ES-I3 (cell line): Measurements from ENCODE around the gene LRP1.
A peak's percentile ranks its signal among the peaks of the same experiment; 100 is the strongest.

Source experiments
- H3K36me3 ChIP-seq: 2 replicates; pipeline ENCODE4 v1.6.1; 2013; ENCODE audit warnings: mild to moderate bottlenecking, low read length, control low read depth, moderate library complexity; ENCODE audit not compliant: insufficient read depth
- H3K4me1 ChIP-seq: 2 replicates; pipeline ENCODE4 v1.6.1; 2013; ENCODE audit warnings: mild to moderate bottlenecking, control low read depth, low read length; ENCODE audit not compliant: insufficient read depth
- H3K9ac ChIP-seq: 2 replicates; pipeline ENCODE4 v1.6.1; 2013; ENCODE audit warnings: low read depth, mild to moderate bottlenecking, low read length, moderate library complexity
- H3K9me3 ChIP-seq: 2 replicates; pipeline ENCODE4 v1.6.1; 2013; ENCODE audit warnings: mild to moderate bottlenecking, low read length, moderate library complexity; ENCODE audit not compliant: control insufficient read depth, insufficient read depth

The LRP1 gene

DNA sequence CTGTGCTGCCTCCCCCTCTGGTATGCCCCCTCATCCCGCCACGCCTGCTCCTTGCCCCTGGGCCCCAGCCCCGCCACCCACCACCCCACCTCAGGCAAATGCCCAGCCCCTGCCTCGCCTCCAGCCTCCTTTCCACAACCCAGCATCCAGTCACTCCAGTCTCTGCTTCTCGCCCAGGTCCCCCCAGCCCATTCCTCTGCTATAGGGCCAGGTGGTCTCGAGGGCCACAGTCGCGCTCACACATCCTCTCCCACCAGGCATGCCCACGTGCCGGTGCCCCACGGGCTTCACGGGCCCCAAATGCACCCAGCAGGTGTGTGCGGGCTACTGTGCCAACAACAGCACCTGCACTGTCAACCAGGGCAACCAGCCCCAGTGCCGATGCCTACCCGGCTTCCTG, 82.2 kb downstream of the LRP1 start:
- H3K9ac ChIP-seq = no peak overlapping the region
- H3K4me1 ChIP-seq = peaks cover 11% of the 10 kb centered on the region
- peaks cover 6% of the 10 kb centered on the region for H3K36me3 ChIP-seq
- H3K9me3 ChIP-seq = no peaks in the 10 kb centered on the region

DNA sequence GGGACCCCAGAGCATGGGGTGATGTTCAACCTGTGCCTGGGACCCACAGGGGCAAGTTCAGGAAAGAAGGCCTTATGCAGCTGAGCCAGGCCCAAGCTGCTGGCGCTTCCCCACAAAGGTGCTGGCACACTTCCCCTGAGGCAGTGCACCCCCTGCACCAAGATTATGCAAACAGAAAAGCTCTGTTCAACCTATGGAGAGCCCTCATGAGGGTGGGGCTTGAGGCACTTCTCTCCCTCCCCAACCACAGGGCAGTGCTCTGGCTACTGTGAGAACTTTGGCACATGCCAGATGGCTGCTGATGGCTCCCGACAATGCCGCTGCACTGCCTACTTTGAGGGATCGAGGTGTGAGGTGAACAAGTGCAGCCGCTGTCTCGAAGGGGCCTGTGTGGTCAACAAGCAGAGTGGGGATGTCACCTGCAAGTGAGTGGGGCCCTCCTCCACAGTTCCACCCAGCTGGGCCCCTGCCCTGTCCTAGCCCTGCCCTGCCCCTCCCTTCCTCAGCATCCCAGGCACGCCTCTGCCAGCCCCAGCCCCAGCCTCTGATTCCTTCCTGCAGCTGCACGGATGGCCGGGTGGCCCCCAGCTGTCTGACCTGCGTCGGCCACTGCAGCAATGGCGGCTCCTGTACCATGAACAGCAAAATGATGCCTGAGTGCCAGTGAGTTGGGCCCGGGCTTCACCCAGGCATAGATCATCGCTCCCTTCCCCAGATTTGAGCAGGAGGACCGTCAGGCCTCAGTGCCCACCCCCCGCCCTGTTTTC, 82.8 kb downstream of the LRP1 start:
- Histone ChIP-seq H3K36me3 (peaks cover 6% of the 10 kb centered on the region), H3K9me3 (no peaks in the 10 kb centered on the region), H3K4me1 (peaks cover 18% of the 10 kb centered on the region), H3K9ac (no peak overlapping the region)

DNA sequence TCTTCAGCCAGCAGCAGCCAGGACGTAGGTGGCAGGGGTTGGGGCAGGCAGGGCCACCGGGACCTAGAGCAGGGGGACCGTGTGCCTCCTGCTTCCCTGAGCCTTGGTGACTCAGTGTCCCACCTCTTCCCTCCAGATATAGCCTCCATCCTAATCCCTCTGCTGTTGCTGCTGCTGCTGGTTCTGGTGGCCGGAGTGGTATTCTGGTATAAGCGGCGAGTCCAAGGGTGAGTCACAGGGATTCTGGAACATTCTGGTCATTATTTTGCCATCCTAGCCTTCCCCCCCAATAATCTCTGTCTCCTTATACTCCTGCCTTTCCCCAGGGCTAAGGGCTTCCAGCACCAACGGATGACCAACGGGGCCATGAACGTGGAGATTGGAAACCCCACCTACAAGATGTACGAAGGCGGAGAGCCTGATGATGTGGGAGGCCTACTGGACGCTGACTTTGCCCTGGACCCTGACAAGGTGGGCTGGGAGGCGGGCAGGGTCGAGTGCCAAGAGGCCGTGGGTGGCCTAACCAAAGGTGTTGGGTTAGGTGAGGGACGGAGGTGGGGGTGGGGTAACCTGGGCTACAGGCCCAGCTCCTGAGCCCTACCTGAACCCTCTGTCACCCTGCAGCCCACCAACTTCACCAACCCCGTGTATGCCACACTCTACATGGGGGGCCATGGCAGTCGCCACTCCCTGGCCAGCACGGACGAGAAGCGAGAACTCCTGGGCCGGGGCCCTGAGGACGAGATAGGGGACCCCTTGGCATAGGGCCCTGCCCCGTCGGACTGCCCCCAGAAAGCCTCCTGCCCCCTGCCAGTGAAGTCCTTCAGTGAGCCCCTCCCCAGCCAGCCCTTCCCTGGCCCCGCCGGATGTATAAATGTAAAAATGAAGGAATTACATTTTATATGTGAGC, 83.8 kb downstream of the LRP1 start:
- H3K4me1 ChIP-seq = peaks cover 18% of the 10 kb centered on the region
- H3K9me3 ChIP-seq = no peaks in the 10 kb centered on the region
- H3K36me3 ChIP-seq = peaks cover 6% of the 10 kb centered on the region
- no peak overlapping the region for H3K9ac ChIP-seq

GRCh38 chr12:57212701-57213057, 84.4 kb downstream of the LRP1 start:
- peaks cover 6% of the 10 kb centered on the region for H3K36me3 ChIP-seq

DNA sequence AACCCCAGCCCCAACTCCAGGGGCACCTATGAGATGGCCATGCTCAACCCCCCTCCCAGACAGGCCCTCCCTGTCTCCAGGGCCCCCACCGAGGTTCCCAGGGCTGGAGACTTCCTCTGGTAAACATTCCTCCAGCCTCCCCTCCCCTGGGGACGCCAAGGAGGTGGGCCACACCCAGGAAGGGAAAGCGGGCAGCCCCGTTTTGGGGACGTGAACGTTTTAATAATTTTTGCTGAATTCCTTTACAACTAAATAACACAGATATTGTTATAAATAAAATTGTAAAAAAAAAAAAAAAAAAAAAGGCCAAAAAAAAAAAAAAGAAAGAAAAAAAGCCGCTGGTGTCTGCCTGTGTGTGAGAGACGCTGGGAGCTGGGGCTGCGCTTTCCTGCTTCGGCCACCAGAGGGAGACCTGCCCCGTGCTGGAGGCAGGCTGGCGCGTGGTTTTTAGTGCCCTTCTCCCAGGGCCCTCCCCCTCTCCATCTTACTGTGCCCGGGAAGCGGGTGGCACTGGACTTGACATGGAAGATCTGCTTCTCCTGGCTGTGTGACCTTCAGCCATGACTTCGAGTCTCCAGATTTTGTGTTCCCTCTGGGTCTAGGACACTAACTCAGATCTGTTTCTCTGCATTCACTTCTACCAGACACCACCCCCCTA, 84.9 kb downstream of the LRP1 start:
- Histone ChIP-seq H3K4me1 (peaks cover 21% of the 10 kb centered on the region), H3K9ac (no peak overlapping the region), H3K9me3 (no peaks in the 10 kb centered on the region), H3K36me3 (peaks cover 5% of the 10 kb centered on the region)

More at GRCh38 chr12:57212701-57213057, 84.4 kb downstream of the LRP1 start:
- no peaks in the 10 kb centered on the region for H3K9me3 ChIP-seq
- H3K9ac ChIP-seq = no peak overlapping the region
- peaks cover 21% of the 10 kb centered on the region for H3K4me1 ChIP-seq

- H3K9me3 ChIP-seq = no peaks in the 10 kb centered on the region
- H3K36me3 ChIP-seq = peaks cover 2% of the 10 kb centered on the region; the same call in 1 of the 2 replicates
- H3K9ac ChIP-seq = no peak overlapping the region
- H3K4me1 ChIP-seq = peaks cover 21% of the 10 kb centered on the region
Measured at GRCh38 chr12:57213763-57214397, 85.6 kb downstream of the LRP1 start.

DNA sequence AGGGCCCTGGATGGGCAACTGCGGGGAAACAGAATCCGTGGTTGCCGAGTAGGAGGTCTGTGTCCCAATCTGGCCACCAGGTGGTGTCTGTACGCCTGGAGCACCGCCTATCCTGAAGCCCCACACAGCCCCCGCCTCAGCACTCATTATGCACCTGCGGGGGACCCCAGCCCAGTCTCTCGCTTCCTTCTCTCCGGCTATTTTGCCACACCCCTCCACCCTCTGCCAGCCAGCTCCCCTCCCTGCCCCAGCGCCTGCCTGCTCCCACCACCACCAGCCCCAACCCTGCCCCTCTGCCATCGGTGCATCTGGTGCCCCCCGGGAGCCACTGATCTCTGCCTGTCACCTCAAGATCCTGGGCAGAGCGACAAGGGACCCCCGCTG, 86.1 kb downstream of the LRP1 start:
- Histone ChIP-seq H3K9me3 (no peaks in the 10 kb centered on the region), H3K4me1 (peaks cover 21% of the 10 kb centered on the region), H3K9ac (no peak overlapping the region), H3K36me3 (peaks cover 2% of the 10 kb centered on the region; the same call in 1 of the 2 replicates)

DNA sequence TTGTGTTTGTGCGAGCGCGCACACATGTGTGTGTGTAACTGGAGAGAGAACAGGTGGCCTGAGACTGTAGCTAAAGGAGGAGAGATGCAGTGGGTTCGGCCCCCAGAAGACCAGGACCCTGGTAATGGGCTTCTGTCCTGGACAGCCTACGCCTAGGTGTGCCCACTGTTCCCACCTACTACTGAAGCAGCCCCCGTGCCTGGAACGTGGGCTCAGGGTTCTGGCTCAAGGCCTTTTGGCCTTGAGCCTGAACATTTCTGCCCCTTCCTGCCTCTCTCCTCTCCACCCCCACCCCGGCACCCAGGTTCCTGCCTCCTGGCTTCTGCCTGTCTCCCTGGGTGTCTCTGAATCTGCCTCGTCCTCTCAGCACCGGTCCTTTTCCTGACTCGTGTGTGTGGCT, 86.8 kb downstream of the LRP1 start:
- Histone ChIP-seq H3K4me1 (peaks cover 25% of the 10 kb centered on the region), H3K9me3 (no peaks in the 10 kb centered on the region), H3K9ac (no peak overlapping the region), H3K36me3 (peaks cover 2% of the 10 kb centered on the region; the same call in 1 of the 2 replicates)

DNA sequence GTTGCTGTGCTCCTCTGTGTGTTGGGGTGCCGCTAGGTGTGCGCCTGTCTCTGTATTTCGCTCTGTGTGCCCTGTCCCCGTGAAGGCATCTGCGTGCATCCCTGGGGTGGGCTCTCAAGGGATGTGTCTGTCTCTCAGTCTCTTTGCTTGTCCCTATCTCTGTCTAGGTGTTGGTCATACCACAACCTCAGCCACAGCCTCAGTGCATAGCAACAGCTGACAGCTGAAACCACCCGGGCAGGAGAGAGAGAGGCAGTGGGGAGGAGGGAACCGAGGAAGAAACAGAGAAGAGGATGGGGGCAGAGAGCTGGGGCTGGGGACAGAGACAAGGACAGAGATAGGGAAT, 87.4 kb downstream of the LRP1 start:
- Histone ChIP-seq H3K9me3 (no peaks in the 10 kb centered on the region), H3K4me1 (peaks cover 25% of the 10 kb centered on the region), H3K36me3 (peaks cover 2% of the 10 kb centered on the region; the same call in 1 of the 2 replicates), H3K9ac (no peak overlapping the region; the same call in 1 of the 2 replicates)

DNA sequence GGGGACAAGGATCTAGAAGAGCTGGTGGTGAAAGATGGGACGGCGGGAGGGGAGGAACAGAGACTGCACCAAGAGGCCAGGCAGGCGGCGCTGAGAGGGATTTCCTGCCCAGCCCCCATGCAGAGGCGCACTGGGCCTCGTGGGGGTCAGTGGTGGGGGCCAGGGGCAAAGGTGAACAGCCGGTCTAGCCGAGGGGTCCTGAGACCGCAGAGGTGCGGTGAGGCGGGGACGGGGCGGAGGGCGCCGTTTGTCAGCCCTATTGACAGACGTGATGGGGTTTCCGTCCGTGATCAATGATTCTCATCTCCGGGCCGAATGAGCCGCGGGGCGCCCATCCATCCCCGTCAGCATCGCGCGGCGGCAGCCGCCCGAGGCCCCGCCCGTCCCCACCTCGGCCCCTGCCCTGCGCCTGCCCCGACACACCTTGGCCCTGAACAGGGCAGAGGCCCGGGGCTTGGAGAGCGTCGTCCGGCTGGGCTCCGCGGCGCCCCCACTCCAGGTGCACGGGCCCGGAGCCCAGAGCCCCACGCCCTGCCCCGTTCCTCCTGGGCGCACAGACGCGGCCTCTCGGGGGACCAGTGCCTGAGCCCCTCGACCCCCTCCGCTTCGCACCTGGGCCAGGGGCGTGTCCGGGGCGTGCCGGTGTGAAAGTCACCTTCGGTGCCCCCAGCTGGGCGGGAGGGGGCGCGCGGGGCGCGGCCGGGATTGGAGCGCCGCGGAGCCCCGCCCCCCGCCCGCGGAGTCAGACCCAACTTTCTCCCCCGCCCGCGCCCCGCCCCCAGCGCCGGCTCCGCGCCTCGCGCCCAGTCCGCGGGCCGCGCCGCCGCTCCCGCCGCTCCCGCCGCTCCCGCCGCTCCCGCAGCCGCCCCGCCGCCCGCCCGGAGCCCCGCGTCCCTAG, 88.0 kb downstream of the LRP1 start, which contains the start of gene NXPH4:
TSS of gene NXPH4 (plus strand) at position 781 of the 898 bp plus-strand sequence. CDS start 176 bp downstream, outside the sequence.
- Histone ChIP-seq H3K9me3 (no peaks in the 10 kb centered on the region), H3K4me1 (peaks cover 25% of the 10 kb centered on the region), H3K36me3 (peaks cover 2% of the 10 kb centered on the region; the same call in 1 of the 2 replicates), H3K9ac (peak within 1 kb of the TSS; percentile 38; the same call in 1 of the 2 replicates)

- Histone ChIP-seq H3K9ac (peak overlapping the region; percentile 38; the same call in 1 of the 2 replicates), H3K4me1 (peaks cover 29% of the 10 kb centered on the region), H3K9me3 (no peaks in the 10 kb centered on the region)
Measured at GRCh38 chr12:57216921-57217879, 88.9 kb downstream of the LRP1 start.

GRCh38 chr12:57218030-57218853, 90.0 kb downstream of the LRP1 start:
- Histone ChIP-seq H3K36me3 (no peaks in the 10 kb centered on the region), H3K4me1 (peaks cover 29% of the 10 kb centered on the region), H3K9ac (no peak overlapping the region), H3K9me3 (no peaks in the 10 kb centered on the region)

More at GRCh38 chr12:57216921-57217879, 88.9 kb downstream of the LRP1 start:
- no peaks in the 10 kb centered on the region for H3K36me3 ChIP-seq
